ENCODE measurements around the gene HOXD11. TPM values are rescaled to one million over a fixed set of nuclear protein-coding genes. Genes with fewer than 3 reads are reported as not detected.

The HOXD11 gene
- total and polyA plus RNA-seq, 2 of the 13 experiments (the other 11 are each of a cell fraction or from before 2014, with no cell fraction given): not detected

- TF ChIP-seq AGO1 (IDR thresholded peaks at IDR 0.05; ENCODE audit: low read depth, low read length, poor library complexity, severe bottlenecking) (peak; percentile 55), ZNF687 (CRISPR knock-in tag; IDR thresholded peaks at IDR 0.05) (peak; percentile 44; the same call in 1 of the 2 replicates), ZNF790 (CRISPR knock-in tag; IDR thresholded peaks at IDR 0.05; ENCODE audit: borderline replicate concordance) (no peak), ZNF563 (CRISPR knock-in tag; IDR thresholded peaks at IDR 0.05) (0 out of 2 replicates have a peak, but pooled peaks have one; percentile 40), ZNF7 (CRISPR knock-in tag; IDR thresholded peaks at IDR 0.05) (no peak)
Measured at GRCh38 chr2:176085861-176086771, 21.0 kb upstream of the HOXD11 start (continued).
